Activated B cell treated with CpG ODN at 0.5 μM for 24 hours (primary cell): ENCODE data around the gene HAUS7. TPM values are rescaled to one million over a fixed set of nuclear protein-coding genes. Genes with fewer than 3 reads are reported as not detected.

Source experiments
- ATAC-seq: fragments of 200-7000 bp; cut with Tn5 transposase; one replicate; pipeline ENCODE4 v1.10.0; 2021; ENCODE audit warnings: low read depth, mild to moderate bottlenecking, moderate library complexity
- CTCF ChIA-PET: fragments of 350-600 bp; sonication (Branson Sonifier 250); formaldehyde crosslinking; loops from one replicate; lab custom pipeline; 2021; ENCODE audit warnings: antibody characterized with exemption; lab: Charles Lee
- POLR2A ChIA-PET: fragments of 350-600 bp; sonication (Branson Sonifier 250); formaldehyde crosslinking; loops from one replicate; lab custom pipeline; 2021; ENCODE audit warnings: antibody characterized with exemption; lab: Charles Lee
- DNase-seq: peaks from one replicate; pipeline ENCODE4 v3.0.0; 2022
- H3K27ac Mint-ChIP-seq: one replicate; pipeline ENCODE4 v1.8.0; 2020; ENCODE audit warnings: mixed read lengths
- H3K27me3 Mint-ChIP-seq: one replicate; pipeline ENCODE4 v1.8.0; 2021; ENCODE audit warnings: mixed read lengths
- H3K36me3 Mint-ChIP-seq: one replicate; pipeline ENCODE4 v1.8.0; 2021; ENCODE audit warnings: low read depth, mixed read lengths
- H3K4me1 Mint-ChIP-seq: one replicate; pipeline ENCODE4 v1.8.0; 2021; ENCODE audit warnings: mixed read lengths
- H3K4me3 Mint-ChIP-seq: one replicate; pipeline ENCODE4 v1.8.0; 2020; ENCODE audit warnings: mild to moderate bottlenecking, mixed read lengths
- H3K9me3 Mint-ChIP-seq: one replicate; pipeline ENCODE4 v1.8.0; 2020; ENCODE audit warnings: mixed read lengths
- intact Hi-C: fragments of 100-400 bp; cut with micrococcal nuclease; formaldehyde crosslinking; loops from one replicate; pipeline ENCODE4 v1.15.1; 2024
- total RNA-seq: library from RNA; stranded (reverse); gene quantifications from 2 replicates; pipeline ENCODE4 v1.2.3, GENCODE V29; 2022
- TF ChIP-seq, protein P1 (sequence below): fragments of 200-600 bp; IDR thresholded peaks from one replicate; pipeline ENCODE4 v1.8.0; 2022; ENCODE audit warnings: antibody characterized with exemption, mild to moderate bottlenecking

HAUS7 gene
- total RNA-seq, 1 donor from 2014 or later, result 39.2 TPM

GRCh38 chrX:153495362-153495751, 25.0 kb upstream of the HAUS7 start:
- no peaks in the 10 kb centered on the region for H3K27me3 Mint-ChIP-seq
- ChIA-PET CTCF (no interaction called here), POLR2A (no interaction called here)
- no peaks in the 10 kb centered on the region for H3K4me1 Mint-ChIP-seq
- TF ChIP-seq, protein P1, sequence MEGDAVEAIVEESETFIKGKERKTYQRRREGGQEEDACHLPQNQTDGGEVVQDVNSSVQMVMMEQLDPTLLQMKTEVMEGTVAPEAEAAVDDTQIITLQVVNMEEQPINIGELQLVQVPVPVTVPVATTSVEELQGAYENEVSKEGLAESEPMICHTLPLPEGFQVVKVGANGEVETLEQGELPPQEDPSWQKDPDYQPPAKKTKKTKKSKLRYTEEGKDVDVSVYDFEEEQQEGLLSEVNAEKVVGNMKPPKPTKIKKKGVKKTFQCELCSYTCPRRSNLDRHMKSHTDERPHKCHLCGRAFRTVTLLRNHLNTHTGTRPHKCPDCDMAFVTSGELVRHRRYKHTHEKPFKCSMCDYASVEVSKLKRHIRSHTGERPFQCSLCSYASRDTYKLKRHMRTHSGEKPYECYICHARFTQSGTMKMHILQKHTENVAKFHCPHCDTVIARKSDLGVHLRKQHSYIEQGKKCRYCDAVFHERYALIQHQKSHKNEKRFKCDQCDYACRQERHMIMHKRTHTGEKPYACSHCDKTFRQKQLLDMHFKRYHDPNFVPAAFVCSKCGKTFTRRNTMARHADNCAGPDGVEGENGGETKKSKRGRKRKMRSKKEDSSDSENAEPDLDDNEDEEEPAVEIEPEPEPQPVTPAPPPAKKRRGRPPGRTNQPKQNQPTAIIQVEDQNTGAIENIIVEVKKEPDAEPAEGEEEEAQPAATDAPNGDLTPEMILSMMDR, result no peak
- intact Hi-C loops, result no loop called here
- no peak overlapping the region for H3K27ac Mint-ChIP-seq
- no peak for ATAC-seq
- no peaks in the 10 kb centered on the region for H3K36me3 Mint-ChIP-seq
- no peak for DNase-seq
- H3K4me3 Mint-ChIP-seq, result no peak overlapping the region
- no peaks in the 10 kb centered on the region for H3K9me3 Mint-ChIP-seq

DNA sequence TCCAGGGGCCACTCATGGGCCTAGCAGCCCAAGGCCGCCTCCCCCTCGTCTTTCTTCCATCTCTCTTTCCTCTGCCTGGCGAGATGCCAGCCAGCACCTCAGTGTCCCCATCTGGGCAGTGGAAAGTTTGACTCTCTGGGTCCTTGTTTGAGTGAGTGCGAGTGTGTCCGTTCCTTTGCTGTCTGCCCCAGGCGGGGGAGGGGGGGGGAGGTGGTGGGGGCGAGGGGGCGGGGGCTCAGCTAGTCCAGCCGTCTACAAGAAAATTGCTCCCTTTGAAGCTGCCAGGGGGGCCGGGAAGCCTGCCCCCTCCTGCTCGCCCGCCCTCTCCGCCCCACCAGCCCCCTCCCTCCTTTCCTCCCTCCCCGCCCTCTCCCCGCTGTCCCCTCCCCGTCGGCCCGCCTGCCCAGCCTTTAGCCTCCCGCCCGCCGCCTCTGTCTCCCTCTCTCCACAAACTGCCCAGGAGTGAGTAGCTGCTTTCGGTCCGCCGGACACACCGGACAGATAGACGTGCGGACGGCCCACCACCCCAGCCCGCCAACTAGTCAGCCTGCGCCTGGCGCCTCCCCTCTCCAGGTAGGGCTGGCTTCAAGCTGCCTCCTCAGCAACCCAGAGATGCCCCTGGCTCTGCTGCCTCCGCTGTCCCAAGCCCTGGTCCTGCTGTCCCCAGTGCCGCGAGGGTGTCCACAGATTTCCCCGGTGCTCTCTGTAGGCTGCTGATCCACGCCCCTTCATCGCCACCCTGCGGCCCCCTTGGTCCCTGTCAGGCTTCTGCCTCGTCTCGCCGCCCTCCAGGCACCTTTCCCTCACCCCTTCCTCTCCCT, 24.4 kb upstream of the HAUS7 start, which contains the start of gene BGN:
Gene BGN, plus strand, starts transcription at position 440 of the 821 bp plus-strand sequence. CDS start 9,652 bp downstream, outside the sequence.
- CTCF ChIA-PET, result no interaction called here
- H3K27ac Mint-ChIP-seq, result no peak within 1 kb of the TSS
- intact Hi-C loops, result no loop called here
- TF ChIP-seq, protein P1, result no peak
- no peak for DNase-seq
- no peaks in the 10 kb centered on the region for H3K36me3 Mint-ChIP-seq
- H3K27me3 Mint-ChIP-seq, result no peaks in the 10 kb centered on the region
- H3K4me3 Mint-ChIP-seq, result no peak within 1 kb of the TSS
- H3K9me3 Mint-ChIP-seq, result no peaks in the 10 kb centered on the region
- no peaks in the 10 kb centered on the region for H3K4me1 Mint-ChIP-seq
- POLR2A ChIA-PET, result no interaction called here
- ATAC-seq, result peak; percentile 18

- DNase-seq (no peak), ATAC-seq (no peak)
- Mint-ChIP-seq H3K27me3 (no peaks in the 10 kb centered on the region), H3K27ac (no peak overlapping the region), H3K4me3 (no peak overlapping the region), H3K36me3 (no peaks in the 10 kb centered on the region), H3K4me1 (no peaks in the 10 kb centered on the region), H3K9me3 (no peaks in the 10 kb centered on the region)
- TF ChIP-seq, protein P1, result no peak
- intact Hi-C loops, result no loop called here
- ChIA-PET CTCF (no interaction called here), POLR2A (no interaction called here)
Measured at GRCh38 chrX:153494061-153494460, 23.7 kb upstream of the HAUS7 start.

DNA sequence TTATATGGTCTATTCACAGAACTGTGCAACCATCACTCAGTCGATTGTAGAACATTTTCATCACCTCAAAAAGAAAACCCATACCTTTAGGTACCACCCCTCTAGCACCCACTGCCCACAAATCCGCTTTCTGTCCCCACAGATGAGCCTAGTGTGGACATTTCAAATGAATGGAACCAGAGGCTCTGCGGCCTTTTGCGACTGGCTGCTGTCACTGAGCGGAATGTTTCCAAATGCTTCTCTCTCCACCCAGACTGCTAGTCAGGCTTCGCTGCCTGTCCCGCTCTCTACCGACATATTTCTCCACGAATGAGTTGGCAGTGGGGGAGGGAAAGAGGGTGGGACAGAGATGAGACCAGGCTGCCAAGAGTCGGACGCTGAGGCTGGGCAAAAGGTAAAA, 22.7 kb upstream of the HAUS7 start:
- Mint-ChIP-seq H3K4me1 (no peaks in the 10 kb centered on the region), H3K27ac (no peak overlapping the region), H3K36me3 (no peaks in the 10 kb centered on the region), H3K9me3 (no peaks in the 10 kb centered on the region), H3K4me3 (no peak overlapping the region), H3K27me3 (no peaks in the 10 kb centered on the region)
- ATAC-seq (no peak), DNase-seq (no peak)
- intact Hi-C loops, result no loop called here
- ChIA-PET POLR2A (no interaction called here), CTCF (no interaction called here)
- TF ChIP-seq, protein P1, result no peak

- ATAC-seq, result no peak
- intact Hi-C loops, result no loop called here
- Mint-ChIP-seq H3K4me1 (no peaks in the 10 kb centered on the region), H3K27me3 (no peaks in the 10 kb centered on the region), H3K4me3 (no peak overlapping the region), H3K9me3 (no peaks in the 10 kb centered on the region), H3K36me3 (no peaks in the 10 kb centered on the region), H3K27ac (no peak overlapping the region)
- TF ChIP-seq, protein P1, result no peak
- DNase-seq, result no peak
- ChIA-PET POLR2A (no interaction called here), CTCF (no interaction called here)
Measured at GRCh38 chrX:153492543-153492942, 22.2 kb upstream of the HAUS7 start.
